Measurements from ENCODE around the gene CFTR.

- TF ChIP-seq CTCF (IDR thresholded peaks at IDR 0.05 in 4 of 5, conservative IDR thresholded peaks at IDR 0.05 in 1 of 5) (no peak), POLR2A (IDR thresholded peaks at IDR 0.05) (no peak)
Measured at GRCh38 chr7:117590191-117590590, 110.4 kb downstream of the CFTR start.

All from gastrocnemius medialis (tissue), 4 donors.